ENCODE measurements around the gene ZNRF4.

The ZNRF4 gene

GRCh38 chr19:5439452-5439851, 15.8 kb upstream of the ZNRF4 start:
- no peak for TF ChIP-seq Cebpa-rat (IDR thresholded peaks at IDR 0.05)

DNA sequence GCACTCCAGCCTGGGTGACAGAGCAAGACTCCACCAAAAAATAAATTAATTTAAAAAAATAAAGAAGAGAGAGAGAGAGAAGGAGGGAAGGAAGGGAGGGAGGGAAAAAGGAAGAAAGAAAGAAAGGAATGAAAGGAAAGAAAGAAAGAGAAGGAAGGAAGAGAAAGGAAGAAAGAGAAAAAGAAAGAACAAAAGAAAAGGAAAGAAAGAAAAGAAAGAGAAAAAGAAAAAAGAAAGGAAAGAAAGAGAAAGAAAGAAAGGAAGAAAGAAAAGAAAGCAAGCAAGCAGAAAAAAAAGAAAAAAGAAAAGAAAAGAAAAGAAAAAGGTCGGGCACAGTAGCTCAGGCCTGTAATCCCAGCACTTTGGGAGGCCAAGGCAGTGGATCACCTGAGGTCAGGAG, 14.9 kb upstream of the ZNRF4 start:
- no peak for TF ChIP-seq Cebpa-rat (IDR thresholded peaks at IDR 0.05)

More at GRCh38 chr19:5439452-5439851, 15.8 kb upstream of the ZNRF4 start:
- Histone ChIP-seq H3K4me3 (no peak overlapping the region), H3K36me3 (no peaks in the 10 kb centered on the region), H3K4me2 (no peak overlapping the region), H3K27ac (no peak overlapping the region), H3K27me3 (no peaks in the 10 kb centered on the region), H4K20me1 (no peaks in the 10 kb centered on the region; a peak in 1 of 22 replicates), H3K9me3 (replicated peaks in 1 of 11) (no peaks in the 10 kb centered on the region), H3K9ac (no peak overlapping the region), H3K4me1 (peaks cover 0 to 9% (median 0%) of the 10 kb centered on the region in 10 experiments; a peak in 4 of 20 replicates)

GRCh38 chr19:5443723-5444122, 11.5 kb upstream of the ZNRF4 start:
- no peaks in the 10 kb centered on the region for H3K27me3 ChIP-seq
- H3K4me2 ChIP-seq, result no peak overlapping the region
- H4K20me1 ChIP-seq, result no peaks in the 10 kb centered on the region; a peak in 1 of 22 replicates
- no peak for TF ChIP-seq Cebpa-rat (IDR thresholded peaks at IDR 0.05)
- H3K4me3 ChIP-seq, result no peak overlapping the region
- H3K36me3 ChIP-seq, result no peaks in the 10 kb centered on the region
- no peaks in the 10 kb centered on the region for H3K9me3 ChIP-seq (replicated peaks in 1 of 11)
- H3K27ac ChIP-seq, result no peak overlapping the region
- no peak overlapping the region for H3K9ac ChIP-seq
- H3K4me1 ChIP-seq, result peaks cover 0 to 2% (median 0%) of the 10 kb centered on the region in 10 experiments; a peak in 1 of 20 replicates

More for the DNA sequence above, 14.9 kb upstream of the ZNRF4 start:
- Histone ChIP-seq H3K9me3 (replicated peaks in 1 of 11) (no peaks in the 10 kb centered on the region), H3K9ac (no peak overlapping the region), H3K27ac (no peak overlapping the region), H3K4me3 (no peak overlapping the region), H3K4me2 (no peak overlapping the region), H3K4me1 (peaks cover 0 to 2% (median 0%) of the 10 kb centered on the region in 10 experiments; a peak in 5 of 20 replicates), H3K36me3 (no peaks in the 10 kb centered on the region), H4K20me1 (no peaks in the 10 kb centered on the region; a peak in 1 of 22 replicates), H3K27me3 (no peaks in the 10 kb centered on the region)

DNA sequence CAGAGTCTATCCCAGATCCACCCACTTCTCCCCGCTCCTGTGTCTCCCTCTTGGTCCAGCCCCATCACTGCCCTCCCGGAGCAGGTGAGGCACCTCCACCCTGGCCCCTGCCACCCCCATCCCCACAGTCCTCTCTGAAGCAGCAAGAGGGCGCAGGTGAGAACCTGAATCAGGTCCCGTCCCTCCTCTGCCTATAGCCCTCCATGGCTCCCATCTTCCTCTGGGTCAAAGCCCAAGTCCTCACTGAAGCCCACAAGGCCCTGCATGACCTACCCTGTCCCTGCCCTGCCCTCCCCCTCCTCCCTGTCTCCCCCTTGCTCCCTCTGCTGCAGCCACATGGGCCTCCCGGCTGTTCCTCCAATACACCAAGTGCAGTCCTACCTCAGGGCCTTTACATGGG, 10.8 kb upstream of the ZNRF4 start:
- H3K27ac ChIP-seq, result no peak overlapping the region
- H3K9me3 ChIP-seq (replicated peaks in 1 of 11), result no peaks in the 10 kb centered on the region
- H3K4me1 ChIP-seq, result peaks cover 0 to 2% (median 0%) of the 10 kb centered on the region in 10 experiments; a peak in 1 of 20 replicates
- H3K36me3 ChIP-seq, result no peaks in the 10 kb centered on the region
- H4K20me1 ChIP-seq, result no peaks in the 10 kb centered on the region; a peak in 1 of 22 replicates
- H3K4me2 ChIP-seq, result no peak overlapping the region
- no peak overlapping the region for H3K9ac ChIP-seq
- no peak for TF ChIP-seq Cebpa-rat (IDR thresholded peaks at IDR 0.05)
- H3K27me3 ChIP-seq, result no peaks in the 10 kb centered on the region
- H3K4me3 ChIP-seq, result no peak overlapping the region

GRCh38 chr19:5445071-5445470, 10.1 kb upstream of the ZNRF4 start:
- TF ChIP-seq Cebpa-rat (IDR thresholded peaks at IDR 0.05), result no peak
- Histone ChIP-seq H3K4me1 (peaks cover 0 to 2% (median 0%) of the 10 kb centered on the region in 10 experiments; a peak in 1 of 20 replicates), H3K27me3 (no peaks in the 10 kb centered on the region), H3K36me3 (no peaks in the 10 kb centered on the region), H3K4me3 (no peak overlapping the region), H3K9ac (no peak overlapping the region), H3K4me2 (no peak overlapping the region), H3K27ac (no peak overlapping the region), H4K20me1 (no peaks in the 10 kb centered on the region; a peak in 1 of 22 replicates), H3K9me3 (replicated peaks in 1 of 11) (no peaks in the 10 kb centered on the region)

GRCh38 chr19:5445561-5446055, 9.6 kb upstream of the ZNRF4 start:
- no peak for TF ChIP-seq Cebpa-rat (IDR thresholded peaks at IDR 0.05)

GRCh38 chr19:5447700-5448311, 7.4 kb upstream of the ZNRF4 start:
- H3K4me2 ChIP-seq, result no peak overlapping the region
- H3K4me1 ChIP-seq, result peaks cover 0 to 7% (median 0%) of the 10 kb centered on the region in 10 experiments; a peak in 4 of 20 replicates
- H3K27me3 ChIP-seq, result no peaks in the 10 kb centered on the region
- no peak overlapping the region for H3K27ac ChIP-seq
- H4K20me1 ChIP-seq, result no peaks in the 10 kb centered on the region; a peak in 1 of 22 replicates
- peaks cover 0 to 2% (median under 1%) of the 10 kb centered on the region in 11 experiments; a peak in 7 of 22 replicates for H3K9me3 ChIP-seq (replicated peaks in 1 of 11)
- TF ChIP-seq Cebpa-rat (IDR thresholded peaks at IDR 0.05), result no peak
- H3K36me3 ChIP-seq, result no peaks in the 10 kb centered on the region
- H3K9ac ChIP-seq, result no peak overlapping the region
- H3K4me3 ChIP-seq, result no peak overlapping the region

More at GRCh38 chr19:5445561-5446055, 9.6 kb upstream of the ZNRF4 start:
- no peak overlapping the region for H3K9ac ChIP-seq
- no peak overlapping the region for H3K27ac ChIP-seq
- peaks cover 0 to 2% (median 0%) of the 10 kb centered on the region in 10 experiments; a peak in 4 of 20 replicates for H3K4me1 ChIP-seq
- H3K36me3 ChIP-seq, result no peaks in the 10 kb centered on the region
- H3K9me3 ChIP-seq (replicated peaks in 1 of 11), result no peaks in the 10 kb centered on the region
- no peaks in the 10 kb centered on the region for H3K27me3 ChIP-seq
- H3K4me2 ChIP-seq, result no peak overlapping the region
- H4K20me1 ChIP-seq, result no peaks in the 10 kb centered on the region; a peak in 1 of 22 replicates
- H3K4me3 ChIP-seq, result no peak overlapping the region

GRCh38 chr19:5448374-5448773, 6.8 kb upstream of the ZNRF4 start:
- Histone ChIP-seq H3K4me1 (peaks cover 0 to 7% (median 0%) of the 10 kb centered on the region in 10 experiments; a peak in 4 of 20 replicates), H3K27me3 (no peaks in the 10 kb centered on the region), H3K4me3 (no peak overlapping the region), H3K9me3 (replicated peaks in 1 of 11) (peaks cover 0 to 8% (median 6%) of the 10 kb centered on the region in 11 experiments; a peak in 14 of 22 replicates), H3K36me3 (no peaks in the 10 kb centered on the region), H3K27ac (no peak overlapping the region), H4K20me1 (no peaks in the 10 kb centered on the region; a peak in 1 of 22 replicates), H3K4me2 (no peak overlapping the region), H3K9ac (no peak overlapping the region)
- no peak for TF ChIP-seq Cebpa-rat (IDR thresholded peaks at IDR 0.05)

GRCh38 chr19:5450482-5451126, 4.6 kb upstream of the ZNRF4 start:
- no peaks in the 10 kb centered on the region for H3K27me3 ChIP-seq
- H3K9ac ChIP-seq, result no peak overlapping the region
- no peaks in the 10 kb centered on the region for H4K20me1 ChIP-seq
- no peak for TF ChIP-seq Cebpa-rat (IDR thresholded peaks at IDR 0.05)
- H3K4me2 ChIP-seq, result peak overlapping the region in 1 of 11 experiments; percentile 7; a peak in 2 of 22 replicates
- peaks cover 0 to 10% (median 8%) of the 10 kb centered on the region in 11 experiments; a peak in 14 of 22 replicates for H3K9me3 ChIP-seq (replicated peaks in 1 of 11)
- H3K4me1 ChIP-seq, result peaks cover 0 to 7% (median 0%) of the 10 kb centered on the region in 10 experiments; a peak in 3 of 20 replicates
- no peak overlapping the region for H3K27ac ChIP-seq
- no peaks in the 10 kb centered on the region for H3K36me3 ChIP-seq
- no peak overlapping the region for H3K4me3 ChIP-seq

Data from BLaER1 treated with 17β-estradiol and CSF1 and Interleukin-3, amounts not matched to agents 10 nM and 100 nM (cell line).